KMS-11 (cell line): ENCODE results near the gene FGGY.

Experiments used
- H2AFZ ChIP-seq: fragments of 200-600 bp; sonication (generic); 2 replicates; pipeline ENCODE4 v1.6.1; 2016; ENCODE audit warnings: antibody characterized with exemption, mixed run types, low read depth
- H3K27ac ChIP-seq: fragments of 200-600 bp; sonication (generic); 2 replicates; pipeline ENCODE4 v1.6.1; 2016; ENCODE audit warnings: mild to moderate bottlenecking, mixed run types
- H3K27me3 ChIP-seq: fragments of 200-600 bp; sonication (generic); 2 replicates; pipeline ENCODE4 v1.6.1; 2017; ENCODE audit warnings: mild to moderate bottlenecking, low read depth, mixed run types, moderate library complexity; ENCODE audit not compliant: insufficient read depth
- H3K36me3 ChIP-seq: fragments of 200-600 bp; sonication (generic); 2 replicates; pipeline ENCODE4 v1.6.1; 2017; ENCODE audit warnings: mild to moderate bottlenecking, mixed run types; ENCODE audit not compliant: insufficient read depth
- H3K4me1 ChIP-seq: fragments of 200-600 bp; sonication (generic); 2 replicates; pipeline ENCODE4 v1.6.1; 2016; ENCODE audit warnings: mild to moderate bottlenecking, low read depth, mixed run types; ENCODE audit not compliant: poor library complexity, severe bottlenecking
- H3K4me2 ChIP-seq: fragments of 200-600 bp; sonication (generic); 2 replicates; pipeline ENCODE4 v1.7.0; 2016; ENCODE audit warnings: mild to moderate bottlenecking, mixed run types
- H3K4me3 ChIP-seq: fragments of 200-600 bp; sonication (generic); IDR thresholded peaks from 2 replicates; pipeline ENCODE4 v1.6.1; 2017; ENCODE audit warnings: low read depth, low read length, mixed read lengths; ENCODE audit not compliant: insufficient read depth
- H3K79me2 ChIP-seq: fragments of 200-600 bp; sonication (generic); 2 replicates; pipeline ENCODE4 v1.6.1; 2016; ENCODE audit warnings: low read depth, mixed run types; ENCODE audit not compliant: insufficient read depth
- H3K9ac ChIP-seq: fragments of 200-600 bp; sonication (generic); 2 replicates; pipeline ENCODE4 v1.6.1; 2016; ENCODE audit warnings: mild to moderate bottlenecking, mixed run types
- H4K20me1 ChIP-seq: fragments of 200-600 bp; sonication (generic); 2 replicates; pipeline ENCODE4 v1.6.1; 2016; ENCODE audit warnings: mild to moderate bottlenecking, mixed run types; ENCODE audit not compliant: insufficient read depth
- TF ChIP-seq, protein P1 (sequence below): fragments of 200-600 bp; sonication (generic); conservative IDR thresholded peaks from 2 replicates; pipeline ENCODE4 v1.6.1; 2017; ENCODE audit warnings: low read depth, mild to moderate bottlenecking, antibody characterized with exemption, low read length, moderate library complexity, mixed read lengths

The FGGY gene

GRCh38 chr1:59317343-59317742, 20.4 kb downstream of the FGGY start:
- Histone ChIP-seq H3K4me2 (no peak overlapping the region), H3K4me3 (no peak overlapping the region), H4K20me1 (no peaks in the 10 kb centered on the region), H2AFZ (no peak overlapping the region), H3K9ac (no peak overlapping the region), H3K4me1 (no peaks in the 10 kb centered on the region), H3K79me2 (no peaks in the 10 kb centered on the region), H3K27me3 (no peaks in the 10 kb centered on the region), H3K27ac (no peak overlapping the region), H3K36me3 (no peaks in the 10 kb centered on the region)
- TF ChIP-seq, protein P1, sequence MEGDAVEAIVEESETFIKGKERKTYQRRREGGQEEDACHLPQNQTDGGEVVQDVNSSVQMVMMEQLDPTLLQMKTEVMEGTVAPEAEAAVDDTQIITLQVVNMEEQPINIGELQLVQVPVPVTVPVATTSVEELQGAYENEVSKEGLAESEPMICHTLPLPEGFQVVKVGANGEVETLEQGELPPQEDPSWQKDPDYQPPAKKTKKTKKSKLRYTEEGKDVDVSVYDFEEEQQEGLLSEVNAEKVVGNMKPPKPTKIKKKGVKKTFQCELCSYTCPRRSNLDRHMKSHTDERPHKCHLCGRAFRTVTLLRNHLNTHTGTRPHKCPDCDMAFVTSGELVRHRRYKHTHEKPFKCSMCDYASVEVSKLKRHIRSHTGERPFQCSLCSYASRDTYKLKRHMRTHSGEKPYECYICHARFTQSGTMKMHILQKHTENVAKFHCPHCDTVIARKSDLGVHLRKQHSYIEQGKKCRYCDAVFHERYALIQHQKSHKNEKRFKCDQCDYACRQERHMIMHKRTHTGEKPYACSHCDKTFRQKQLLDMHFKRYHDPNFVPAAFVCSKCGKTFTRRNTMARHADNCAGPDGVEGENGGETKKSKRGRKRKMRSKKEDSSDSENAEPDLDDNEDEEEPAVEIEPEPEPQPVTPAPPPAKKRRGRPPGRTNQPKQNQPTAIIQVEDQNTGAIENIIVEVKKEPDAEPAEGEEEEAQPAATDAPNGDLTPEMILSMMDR: no peak

GRCh38 chr1:59317780-59318179, 20.9 kb downstream of the FGGY start:
- Histone ChIP-seq H3K9ac (no peak overlapping the region), H2AFZ (no peak overlapping the region), H3K4me3 (no peak overlapping the region), H3K27me3 (no peaks in the 10 kb centered on the region), H3K4me1 (no peaks in the 10 kb centered on the region), H3K4me2 (no peak overlapping the region), H3K36me3 (no peaks in the 10 kb centered on the region), H3K79me2 (no peaks in the 10 kb centered on the region), H4K20me1 (no peaks in the 10 kb centered on the region), H3K27ac (no peak overlapping the region)
- TF ChIP-seq, protein P1: no peak

- no peak overlapping the region for H3K4me2 ChIP-seq
- no peaks in the 10 kb centered on the region for H4K20me1 ChIP-seq
- no peak overlapping the region for H3K4me3 ChIP-seq
- TF ChIP-seq, protein P1: no peak
- H2AFZ ChIP-seq: no peak overlapping the region
- no peaks in the 10 kb centered on the region for H3K36me3 ChIP-seq
- H3K4me1 ChIP-seq: no peaks in the 10 kb centered on the region
- H3K9ac ChIP-seq: no peak overlapping the region
- H3K27ac ChIP-seq: no peak overlapping the region
- no peaks in the 10 kb centered on the region for H3K27me3 ChIP-seq
- no peaks in the 10 kb centered on the region for H3K79me2 ChIP-seq
Observed at GRCh38 chr1:59318271-59318860, 21.5 kb downstream of the FGGY start.

DNA sequence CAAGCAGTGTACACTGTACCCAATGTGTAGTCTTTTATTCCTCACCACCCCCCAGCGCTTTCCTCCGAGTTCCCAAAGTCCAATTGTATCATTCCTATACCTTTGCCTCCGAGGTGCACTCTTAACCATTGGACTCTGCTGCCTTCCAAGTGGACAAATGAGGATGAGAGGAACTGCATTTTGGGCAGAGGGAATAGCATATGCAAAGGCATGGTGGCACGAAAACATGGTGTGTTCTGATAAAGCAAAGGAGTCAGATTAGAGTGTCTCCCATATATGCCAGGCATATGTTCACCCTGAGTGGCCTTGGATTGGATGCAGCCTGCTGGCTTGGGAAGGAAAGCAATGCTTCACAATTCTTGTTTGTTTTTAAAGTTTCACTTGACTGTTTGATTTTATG, 25.5 kb downstream of the FGGY start:
- H3K27ac ChIP-seq: no peak overlapping the region
- no peaks in the 10 kb centered on the region for H3K27me3 ChIP-seq
- H3K4me1 ChIP-seq: no peaks in the 10 kb centered on the region
- H2AFZ ChIP-seq: no peak overlapping the region
- no peaks in the 10 kb centered on the region for H3K79me2 ChIP-seq
- no peaks in the 10 kb centered on the region for H4K20me1 ChIP-seq
- no peak overlapping the region for H3K4me2 ChIP-seq
- no peak overlapping the region for H3K9ac ChIP-seq
- H3K4me3 ChIP-seq: no peak overlapping the region
- H3K36me3 ChIP-seq: no peaks in the 10 kb centered on the region
- TF ChIP-seq, protein P1: no peak
